ENCODE results near the gene CYBB.

Gene CYBB

GRCh38 chrX:37786624-37787422 lies 7.0 kb downstream of the CYBB start:
- FAIRE-seq = no peak

GRCh38 chrX:37787423-37787869 lies 7.6 kb downstream of the CYBB start:
- FAIRE-seq = no peak

- FAIRE-seq = no peak
Observed at GRCh38 chrX:37796310-37796709, 16.5 kb downstream of the CYBB start.

GRCh38 chrX:37796805-37797204 lies 16.9 kb downstream of the CYBB start:
- no peak for FAIRE-seq

- FAIRE-seq = no peak
Observed at GRCh38 chrX:37799936-37800335, 20.1 kb downstream of the CYBB start.

- FAIRE-seq = no peak
Observed at GRCh38 chrX:37800717-37801116, 20.9 kb downstream of the CYBB start.

- FAIRE-seq = no peak
Observed at GRCh38 chrX:37802028-37802427, 22.2 kb downstream of the CYBB start.

- no peak for FAIRE-seq
Observed at GRCh38 chrX:37803057-37803456, 23.2 kb downstream of the CYBB start.

- FAIRE-seq = no peak
Observed at GRCh38 chrX:37809970-37810369, 30.1 kb downstream of the CYBB start.

- FAIRE-seq = no peak
Observed at GRCh38 chrX:37812110-37812509, 32.3 kb downstream of the CYBB start.

DNA sequence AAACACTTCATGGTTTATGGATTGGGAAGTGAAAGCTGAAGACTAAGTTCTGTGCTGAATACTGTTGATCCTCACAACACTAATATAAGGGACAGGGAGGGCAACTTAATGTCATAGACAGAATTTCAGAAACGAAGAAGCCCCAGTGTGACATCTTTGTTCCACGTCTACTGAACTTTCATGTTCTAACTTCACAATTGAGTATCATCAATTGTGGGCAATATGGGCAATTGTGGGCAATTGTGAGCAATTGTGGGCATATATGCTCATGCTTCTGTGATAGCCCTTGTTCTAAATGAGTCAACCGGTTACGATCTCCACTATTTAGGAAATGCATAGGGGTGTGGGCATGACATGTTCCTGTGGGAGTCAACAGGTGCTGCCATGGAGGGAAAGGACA lies 33.7 kb downstream of the CYBB start:
- no peak for FAIRE-seq

- no peak for FAIRE-seq
Observed at GRCh38 chrX:37815366-37815765, 35.5 kb downstream of the CYBB start.

- no peak for FAIRE-seq
Observed at GRCh38 chrX:37816766-37817165, 36.9 kb downstream of the CYBB start.

GRCh38 chrX:37817176-37817575 lies 37.3 kb downstream of the CYBB start:
- FAIRE-seq = no peak

- FAIRE-seq = no peak
Observed at GRCh38 chrX:37817579-37817978, 37.7 kb downstream of the CYBB start.

DNA sequence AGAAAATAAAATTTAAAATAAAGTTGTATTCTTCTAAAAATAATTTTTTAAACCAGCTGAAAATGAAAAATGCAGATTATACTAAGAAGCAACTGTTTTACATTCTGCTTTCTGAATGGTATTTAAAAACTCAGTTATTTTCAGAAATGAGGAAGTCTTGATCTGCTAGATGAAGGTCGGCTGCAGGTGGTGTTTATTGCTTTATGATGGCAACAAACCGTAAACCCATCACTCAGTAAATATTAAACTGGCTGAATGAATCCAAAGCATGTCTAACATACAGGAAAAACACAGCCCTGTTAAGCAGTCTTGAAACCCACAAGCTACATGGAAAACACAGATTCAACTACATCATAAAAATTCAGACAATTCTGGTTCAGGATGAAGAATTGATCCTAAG lies 38.2 kb downstream of the CYBB start:
- no peak for FAIRE-seq

- no peak for FAIRE-seq
Observed at GRCh38 chrX:37820646-37821045, 40.8 kb downstream of the CYBB start.

DNA sequence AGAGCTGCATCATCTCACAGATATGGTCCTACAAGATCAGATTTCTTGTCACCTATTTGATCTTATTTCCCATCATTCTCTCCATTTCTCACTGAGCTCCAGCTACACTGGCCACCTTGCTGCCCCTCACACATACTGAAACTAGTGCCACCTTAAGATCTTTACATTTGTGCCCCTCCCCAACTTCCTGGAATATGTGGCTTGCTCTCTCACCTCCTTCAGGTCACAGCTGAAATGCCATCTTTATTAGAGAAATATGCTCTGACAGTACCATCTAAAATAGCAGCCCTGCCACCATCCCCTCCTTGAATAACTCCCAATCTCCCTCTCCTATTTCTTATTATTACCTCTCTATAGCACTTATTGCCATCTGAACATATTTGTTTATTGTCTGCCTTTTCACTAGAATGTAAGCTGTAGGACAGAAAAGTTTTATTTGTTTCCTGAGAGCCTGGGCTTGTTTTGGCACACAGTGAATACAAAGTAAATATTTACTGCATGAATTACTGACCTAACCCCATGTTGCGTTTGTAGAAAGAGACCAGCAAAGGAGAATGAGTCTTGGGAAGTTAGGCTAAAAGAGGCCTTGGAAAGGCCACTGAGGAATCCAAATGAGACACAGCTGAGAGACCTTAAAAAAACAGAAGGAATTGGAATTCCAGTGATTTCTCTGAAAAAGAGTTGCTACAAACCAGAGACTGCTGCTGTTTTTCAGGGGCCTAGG lies 44.8 kb downstream of the CYBB start:
- FAIRE-seq = no peak

- FAIRE-seq = no peak
Observed at GRCh38 chrX:37825215-37825842, 45.5 kb downstream of the CYBB start.

- no peak for FAIRE-seq
Observed at GRCh38 chrX:37829721-37830120, 49.9 kb downstream of the CYBB start.

DNA sequence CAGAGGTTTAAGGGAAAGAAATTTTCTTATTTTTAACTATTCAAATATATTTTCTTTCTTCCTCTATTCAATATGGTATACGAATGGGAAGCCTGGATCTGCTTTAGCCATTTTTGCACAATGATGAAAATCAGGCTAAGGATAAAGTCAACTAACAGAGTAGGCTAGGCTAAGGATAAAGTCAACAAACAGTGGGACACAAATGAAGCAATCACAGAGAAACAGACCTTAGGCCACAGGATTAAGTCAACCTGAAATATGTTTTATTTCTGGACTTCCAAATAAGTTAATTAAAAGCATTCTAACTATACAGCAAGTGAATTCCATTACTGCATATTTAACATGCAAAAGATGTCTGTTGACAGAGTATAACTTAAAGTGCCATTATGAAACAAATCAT lies 50.5 kb downstream of the CYBB start:
- FAIRE-seq = no peak

- no peak for FAIRE-seq
Observed at GRCh38 chrX:37834937-37835336, 55.1 kb downstream of the CYBB start.

GRCh38 chrX:37840931-37841330 lies 61.1 kb downstream of the CYBB start:
- FAIRE-seq = no peak

DNA sequence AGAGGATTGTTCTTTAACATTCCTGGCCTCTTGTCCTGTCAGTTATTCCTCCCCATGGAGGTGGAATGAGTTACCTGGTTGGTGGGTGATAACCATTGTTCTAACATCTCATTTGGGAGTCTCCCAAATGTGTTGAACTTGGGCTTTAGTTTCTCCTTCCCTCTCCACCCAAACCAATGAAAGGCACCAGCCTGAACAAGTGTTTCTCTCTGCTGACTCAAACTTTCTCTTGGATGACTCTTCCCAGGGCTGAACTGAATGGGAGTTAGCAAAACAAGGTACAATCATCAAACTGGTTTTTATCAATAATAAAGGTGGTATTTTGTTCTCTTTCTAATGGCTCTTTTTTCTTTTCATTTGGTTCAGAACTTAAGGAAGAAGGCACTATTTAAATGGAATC lies 64.8 kb downstream of the CYBB start:
- no peak for FAIRE-seq

All from TTC549 (cell line).